Urinary bladder (tissue), 4 donors: Measurements from ENCODE around the gene RBM44. TPM values are rescaled to one million over a fixed set of nuclear protein-coding genes. Genes with fewer than 3 reads are reported as not detected.

Experiments
- DNase-seq: peaks from one replicate; pipeline ENCODE4 v3.0.0-alpha.2; 2015; ENCODE audit errors: extremely low spot score
- H3K27ac ChIP-seq: one replicate; pipeline ENCODE4 v1.5.1; 2013; ENCODE audit warnings: low read depth, mild to moderate bottlenecking, moderate library complexity
- H3K36me3 ChIP-seq: one replicate; pipeline ENCODE4 v1.6.1; 2013; ENCODE audit warnings: mild to moderate bottlenecking, moderate library complexity; ENCODE audit not compliant: insufficient read depth
- H3K4me1 ChIP-seq: one replicate; pipeline ENCODE4 v1.6.1; 2013; ENCODE audit warnings: mild to moderate bottlenecking, moderate library complexity; ENCODE audit not compliant: insufficient read depth
- H3K4me3 ChIP-seq: one replicate; pipeline ENCODE4 v1.5.1; 2013; ENCODE audit warnings: low read depth, low read length
- WGBS: extraction: QIAGEN DNeasy Blood & Tissue Kit; methylation state at CpG from one replicate; pipeline ENCODE4 v1.1.7; 2013; 5-methylcytosine and 5-hydroxymethylcytosine counted together
- polyA plus RNA-seq: library from polyadenylated mRNA; stranded (reverse); fragments of 200-250 nt; gene quantifications from one replicate; pipeline ENCODE4 v1.2.3, GENCODE V29; 2013
- total RNA-seq: library from RNA; depleted of rRNA; stranded (reverse); fragments of >200 nt; gene quantifications from one replicate; pipeline ENCODE4 v1.2.3, GENCODE V29; 2014
- donor health status: healthy with polysubstance abuse.
- donor health status: healthy.

Gene RBM44
- total and polyA plus RNA-seq, 2 donors, result 0.34 to 2.4 TPM

DNA sequence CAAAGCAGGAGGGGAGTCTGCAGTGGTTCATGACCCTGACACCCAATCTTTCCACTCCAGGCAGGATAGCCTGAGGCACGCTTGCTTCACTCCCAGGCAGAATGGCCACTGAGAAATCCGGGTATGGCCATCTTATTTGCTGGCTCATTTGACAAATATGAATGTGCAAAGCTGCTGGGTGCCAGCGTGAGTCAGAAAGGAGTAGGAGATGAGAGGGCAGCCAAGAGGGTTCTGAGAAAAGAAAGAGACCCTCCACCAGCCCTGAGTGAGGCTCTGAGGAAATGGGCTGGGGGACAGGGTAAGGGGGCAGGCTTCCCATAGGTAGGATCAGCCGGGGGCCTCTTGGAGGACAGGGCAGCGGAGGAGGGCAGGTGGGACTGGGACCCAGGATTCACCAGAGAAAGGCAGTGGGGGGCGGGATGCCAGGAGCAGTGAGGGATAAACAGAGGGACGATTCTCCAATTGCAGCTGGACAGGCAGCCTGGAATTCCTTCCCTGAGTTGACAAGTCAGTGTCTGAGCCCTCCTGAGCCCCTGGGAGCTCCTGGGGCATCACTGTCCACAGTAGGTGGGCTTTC lies 76.1 kb downstream of the RBM44 start:
- DNase-seq, result no peak
- 68% methylated on average over 7 of the region's 7 CpGs for WGBS
- Histone ChIP-seq H3K36me3 (no peaks in the 10 kb centered on the region), H3K4me1 (no peaks in the 10 kb centered on the region), H3K27ac (no peak overlapping the region), H3K4me3 (no peak overlapping the region)

DNA sequence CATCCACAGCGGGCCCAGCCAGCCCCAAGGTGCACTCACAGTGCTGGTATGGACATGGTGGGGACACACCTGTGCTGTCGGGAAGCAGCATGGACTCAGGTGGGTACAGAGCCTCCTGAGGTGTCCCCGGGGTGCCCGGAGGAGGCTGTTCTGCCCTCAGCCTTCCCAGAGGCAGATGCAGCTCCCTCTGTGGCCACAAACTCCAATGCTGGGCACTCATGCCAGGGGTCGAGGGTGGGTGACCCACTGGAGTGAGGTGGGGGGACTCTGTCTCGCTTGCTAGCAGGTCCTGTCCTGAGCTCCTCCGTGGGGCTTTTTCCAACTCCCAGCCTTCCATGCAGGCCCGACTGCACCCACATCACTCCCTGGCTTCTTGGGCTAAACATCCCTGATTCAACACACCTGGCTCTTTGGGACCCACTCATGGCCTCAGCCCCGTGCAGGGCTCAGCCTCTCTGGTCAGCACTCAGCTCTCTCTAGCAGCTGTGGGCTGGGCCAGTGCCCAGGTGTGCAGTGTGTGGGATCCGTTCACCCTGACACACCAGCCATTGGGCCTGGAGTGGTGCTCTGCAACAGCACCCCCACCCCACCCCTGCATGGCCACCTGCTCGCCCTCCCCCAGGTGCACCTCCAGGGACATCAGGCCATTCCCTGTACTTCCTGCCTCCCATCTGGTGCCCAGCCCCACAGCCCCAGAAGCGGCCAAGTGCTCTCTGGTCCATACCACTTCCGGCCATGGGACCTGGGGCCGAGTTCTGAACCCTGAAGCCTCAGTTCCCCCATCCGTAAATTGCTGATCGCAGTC lies 76.9 kb downstream of the RBM44 start:
- Histone ChIP-seq H3K36me3 (no peaks in the 10 kb centered on the region), H3K4me1 (no peaks in the 10 kb centered on the region), H3K27ac (no peak overlapping the region), H3K4me3 (no peak overlapping the region)
- no peak for DNase-seq
- 88% methylated on average over 16 of the region's 16 CpGs for WGBS

DNA sequence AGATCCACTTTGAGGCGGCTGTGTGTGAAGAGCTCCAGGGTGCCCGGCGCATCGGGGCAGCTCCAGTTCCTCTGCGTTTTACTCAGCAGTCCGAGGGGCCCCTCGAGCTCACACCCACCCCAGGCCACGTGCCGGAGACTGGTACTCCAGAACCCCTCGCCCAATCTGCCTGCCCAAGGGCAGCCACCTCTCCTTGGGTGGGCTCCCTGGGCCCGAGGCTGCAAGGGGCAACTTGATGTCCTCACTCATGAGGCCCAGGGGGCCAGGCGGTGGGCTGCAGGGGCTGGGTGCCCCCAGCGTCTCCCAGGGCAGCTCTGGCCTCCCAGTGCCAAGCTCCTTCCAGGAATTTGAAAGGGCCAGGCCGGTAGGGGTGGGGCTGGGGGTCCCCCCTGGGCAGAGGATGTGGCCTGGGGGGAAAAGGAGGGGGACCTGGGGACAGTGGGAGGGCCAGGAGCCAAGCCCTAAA lies 77.5 kb downstream of the RBM44 start:
- Histone ChIP-seq H3K4me1 (no peaks in the 10 kb centered on the region), H3K27ac (no peak overlapping the region)

DNA sequence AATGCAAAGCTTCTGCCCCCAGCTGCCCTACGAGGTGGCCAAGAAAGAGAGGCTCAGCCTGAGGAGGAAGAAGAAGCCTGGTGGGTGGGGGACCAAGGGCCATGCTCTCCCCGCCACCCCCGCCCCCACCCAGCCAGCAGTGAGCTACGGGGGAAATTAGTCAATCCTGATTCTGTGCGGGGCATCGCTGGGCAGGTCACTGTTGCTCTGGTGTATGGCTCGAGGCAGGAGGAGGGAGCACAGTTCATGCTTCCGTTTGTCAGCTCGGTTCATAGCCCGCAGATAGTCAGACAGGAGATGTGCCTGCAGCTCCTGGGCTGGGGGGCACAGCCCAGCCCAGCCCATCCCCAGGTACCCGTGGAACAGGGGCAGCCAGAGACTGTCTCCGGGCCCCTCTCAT lies 78.0 kb downstream of the RBM44 start:
- H3K36me3 ChIP-seq, result no peaks in the 10 kb centered on the region
- DNase-seq, result no peak
- H3K4me1 ChIP-seq, result no peaks in the 10 kb centered on the region
- no peak overlapping the region for H3K27ac ChIP-seq
- WGBS, result 84% methylated on average over 12 of the region's 12 CpGs
- H3K4me3 ChIP-seq, result no peak overlapping the region

More for the DNA sequence above, 77.5 kb downstream of the RBM44 start:
- Histone ChIP-seq H3K36me3 (no peaks in the 10 kb centered on the region), H3K4me3 (no peak overlapping the region)
- DNase-seq, result no peak
- 83% methylated on average over 14 of the region's 14 CpGs for WGBS

DNA sequence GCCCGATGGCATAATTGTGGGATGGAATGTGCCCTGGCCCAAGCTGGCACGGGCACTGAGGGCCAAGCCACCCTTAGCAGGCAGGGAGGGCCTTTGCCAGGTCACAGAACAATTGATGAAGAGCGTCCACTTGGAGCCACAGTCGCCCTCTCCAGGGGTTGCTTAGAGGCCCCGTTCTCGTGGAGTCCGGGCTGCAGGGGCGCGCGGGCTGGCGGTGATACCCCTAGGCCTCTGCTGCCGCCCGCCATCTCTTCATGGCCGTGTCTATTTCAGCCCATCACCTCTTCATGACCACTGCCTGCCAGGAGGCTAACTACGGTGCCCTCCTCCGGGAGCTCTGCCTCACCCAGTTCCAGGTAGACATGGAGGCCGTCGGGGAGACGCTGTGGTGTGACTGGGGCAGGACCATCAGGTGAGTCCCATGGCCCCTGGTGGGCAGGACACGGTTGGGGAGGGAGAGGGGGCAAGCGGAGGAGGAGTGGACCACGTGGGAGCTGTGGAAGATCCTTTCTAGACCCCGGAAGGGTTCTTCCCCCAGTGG lies 78.4 kb downstream of the RBM44 start:
- 95% methylated on average over 23 of the region's 23 CpGs for WGBS
- H3K36me3 ChIP-seq, result no peaks in the 10 kb centered on the region
- no peaks in the 10 kb centered on the region for H3K4me1 ChIP-seq
- DNase-seq, result no peak
- H3K4me3 ChIP-seq, result no peak overlapping the region
- no peak overlapping the region for H3K27ac ChIP-seq

DNA sequence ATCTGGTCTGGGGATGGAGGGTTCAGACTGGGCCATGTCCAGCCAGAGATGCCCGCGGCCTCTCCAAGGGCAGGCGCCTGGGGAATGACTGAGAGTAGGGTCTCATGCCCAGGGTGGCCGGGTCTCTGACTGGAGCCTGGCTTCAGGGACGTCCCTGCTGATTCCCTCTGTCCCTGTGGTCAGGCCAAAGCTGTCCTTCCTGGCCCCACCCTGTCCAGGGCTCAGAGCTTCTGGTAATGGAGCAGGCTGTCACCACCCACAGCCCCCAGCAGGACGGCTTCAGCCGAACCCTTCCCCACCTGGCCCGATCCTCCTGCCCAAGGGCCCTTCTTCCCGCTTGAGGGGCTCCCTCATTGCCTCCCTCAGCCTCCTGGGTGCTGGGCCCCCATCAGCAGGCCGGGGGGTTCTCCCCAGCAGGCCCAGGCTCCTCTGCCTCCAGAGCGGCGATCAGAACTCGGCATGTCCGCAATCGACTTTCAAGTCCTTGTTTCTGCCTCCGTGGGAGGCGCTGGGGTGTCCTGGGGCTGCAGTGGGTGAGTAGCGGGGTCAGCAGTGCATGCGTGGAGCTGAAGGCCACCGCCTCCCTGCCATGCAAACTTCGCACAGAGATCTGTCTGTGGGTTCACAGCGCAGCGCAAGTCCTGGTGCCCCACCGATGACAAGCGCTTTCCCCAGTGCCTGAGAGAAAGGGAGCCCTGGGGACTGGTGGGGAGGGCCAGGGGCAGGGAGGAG lies 79.2 kb downstream of the RBM44 start:
- H3K4me1 ChIP-seq, result no peaks in the 10 kb centered on the region
- WGBS, result 94% methylated on average over 25 of the region's 25 CpGs
- DNase-seq, result no peak
- no peaks in the 10 kb centered on the region for H3K36me3 ChIP-seq
- no peak overlapping the region for H3K27ac ChIP-seq
- no peak overlapping the region for H3K4me3 ChIP-seq

DNA sequence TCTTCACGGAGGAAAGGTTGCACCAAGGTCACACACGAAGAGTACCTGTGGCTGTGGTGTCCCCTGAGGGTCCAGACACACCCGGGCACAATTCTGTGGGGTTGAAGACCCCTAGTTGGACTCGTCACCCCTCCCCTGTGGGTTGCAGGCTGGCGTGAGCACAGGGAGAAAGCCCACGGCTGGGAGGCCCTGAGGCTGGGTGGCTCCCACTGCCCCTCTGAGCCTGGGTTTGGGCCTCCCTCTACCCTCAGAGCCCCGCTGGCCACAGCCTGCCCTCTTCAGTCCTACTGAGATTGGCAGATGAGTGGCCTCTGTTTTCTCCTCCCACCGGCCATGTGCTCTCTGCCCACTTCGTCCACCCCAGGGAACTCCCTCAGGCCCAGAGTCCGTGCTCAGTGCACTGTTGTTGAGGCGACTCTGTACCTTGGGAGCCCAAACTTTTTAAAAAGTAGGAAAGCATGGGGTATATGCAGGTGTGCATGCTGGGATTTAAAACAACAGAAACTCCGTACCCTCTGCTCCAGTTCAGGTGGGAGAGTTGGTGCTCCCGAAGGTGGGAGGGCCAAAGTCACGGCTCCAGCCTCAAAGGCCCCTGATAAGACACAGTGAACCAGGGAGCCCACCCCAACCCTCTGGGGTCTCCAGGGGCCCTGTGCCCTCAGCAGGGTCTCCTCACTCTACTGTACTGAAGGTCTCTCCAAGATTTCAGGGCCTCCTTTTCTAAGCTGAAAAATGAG lies 79.9 kb downstream of the RBM44 start:
- 89% methylated on average over 14 of the region's 14 CpGs for WGBS
- Histone ChIP-seq H3K36me3 (no peaks in the 10 kb centered on the region), H3K27ac (no peak overlapping the region), H3K4me1 (no peaks in the 10 kb centered on the region), H3K4me3 (no peak overlapping the region)
- no peak for DNase-seq

DNA sequence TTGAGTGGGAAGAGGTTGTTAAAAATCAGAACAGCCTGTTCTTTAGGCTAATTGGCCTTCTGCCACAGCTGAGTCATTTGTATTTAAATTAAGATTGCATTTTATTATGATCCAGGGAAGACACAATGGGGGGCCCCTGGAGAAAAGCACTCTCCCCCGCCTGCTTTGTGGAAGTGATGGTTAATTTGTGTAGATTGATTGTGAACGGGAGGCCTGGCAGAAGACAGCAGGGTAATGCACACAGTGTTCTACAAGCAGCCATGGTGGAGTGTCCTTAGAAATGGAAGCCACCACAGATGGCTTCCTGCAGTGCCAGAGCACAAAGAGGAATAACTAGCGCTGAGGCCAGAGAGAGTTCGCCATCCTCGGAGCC lies 80.5 kb downstream of the RBM44 start:
- DNase-seq, result peak; percentile 63
- Histone ChIP-seq H3K27ac (no peak overlapping the region), H3K4me3 (no peak overlapping the region), H3K36me3 (no peaks in the 10 kb centered on the region), H3K4me1 (no peaks in the 10 kb centered on the region)
- WGBS, result 85% methylated on average over 5 of the region's 5 CpGs

DNA sequence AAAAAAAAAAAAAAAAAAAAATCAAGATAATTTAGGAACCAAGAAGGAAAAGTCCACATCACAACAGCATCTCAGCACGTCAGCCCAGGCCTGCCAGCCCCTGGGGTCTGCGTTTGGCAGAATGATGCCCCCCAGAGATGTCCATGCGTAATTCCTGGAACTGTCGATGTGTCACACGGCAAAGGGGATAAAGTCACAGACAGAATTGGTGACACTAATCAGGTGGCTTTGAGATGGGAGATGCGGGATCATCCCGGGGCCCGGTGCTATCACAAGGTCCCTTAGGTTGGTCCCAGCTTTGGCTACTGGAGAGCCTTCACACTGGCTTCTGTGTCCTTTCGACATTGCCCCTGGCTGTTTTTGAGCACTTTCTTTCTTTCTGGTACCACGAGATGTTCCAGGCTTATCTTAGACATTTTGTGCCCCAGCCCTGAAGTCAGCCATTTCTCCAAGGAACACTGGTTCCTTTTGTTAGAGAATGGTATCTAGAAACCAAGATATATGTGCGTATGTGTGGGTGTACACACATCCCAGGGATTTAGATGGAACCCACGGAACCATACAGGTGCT lies 81.5 kb downstream of the RBM44 start:
- Histone ChIP-seq H3K27ac (no peak overlapping the region), H3K4me1 (no peaks in the 10 kb centered on the region)

DNA sequence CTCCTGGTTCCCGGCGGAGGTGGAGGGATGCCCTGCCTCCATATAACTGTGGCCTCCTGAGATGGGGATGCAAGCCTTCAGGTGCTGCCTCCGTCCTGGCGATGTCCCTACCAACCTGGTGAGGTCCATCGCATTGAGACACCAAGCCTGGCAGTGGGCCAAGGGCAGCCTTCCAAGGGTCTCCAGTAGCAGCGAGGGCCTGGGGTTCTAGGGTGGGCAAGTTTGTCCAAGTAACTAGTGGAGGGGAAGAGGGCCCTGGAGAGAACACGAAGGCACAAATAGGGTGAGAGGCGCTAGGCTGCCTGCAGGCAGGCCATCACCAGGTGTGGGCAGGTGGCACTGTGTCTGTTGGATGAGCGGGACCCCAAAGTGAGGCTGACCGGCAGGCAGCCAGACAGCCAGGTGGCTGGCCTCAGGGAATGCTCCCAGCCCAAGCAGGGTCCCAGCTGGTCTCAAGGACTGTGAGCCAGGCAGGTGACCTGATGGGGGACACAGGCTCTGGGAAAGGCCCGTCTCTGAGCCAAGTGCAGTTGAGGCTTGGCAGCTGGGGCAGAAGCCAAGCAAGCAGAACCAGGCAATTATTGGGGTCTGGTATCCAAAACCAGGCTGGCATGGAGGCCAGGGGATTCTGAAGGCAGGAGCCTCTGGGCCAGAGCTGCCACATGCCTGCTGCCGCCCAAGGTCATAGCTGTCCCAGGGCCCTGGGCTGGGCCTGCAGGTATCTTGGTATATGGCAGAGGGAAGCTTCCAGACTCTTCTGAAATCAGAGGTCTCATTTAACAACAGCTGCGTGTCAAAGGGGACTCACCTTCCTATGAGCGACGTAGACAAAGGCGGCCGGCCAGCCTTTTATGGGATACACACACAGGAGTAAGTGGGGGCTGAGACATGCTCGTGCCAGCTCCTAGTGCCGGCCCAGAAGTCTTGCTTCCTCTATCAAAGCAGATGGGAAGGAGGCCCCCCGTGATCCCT lies 84.2 kb downstream of the RBM44 start:
- DNase-seq, result no peak

More for the DNA sequence above, 81.5 kb downstream of the RBM44 start:
- Histone ChIP-seq H3K36me3 (no peaks in the 10 kb centered on the region), H3K4me3 (no peak overlapping the region)
- no peak for DNase-seq
- WGBS, result 98% methylated on average over 12 of the region's 12 CpGs

DNA sequence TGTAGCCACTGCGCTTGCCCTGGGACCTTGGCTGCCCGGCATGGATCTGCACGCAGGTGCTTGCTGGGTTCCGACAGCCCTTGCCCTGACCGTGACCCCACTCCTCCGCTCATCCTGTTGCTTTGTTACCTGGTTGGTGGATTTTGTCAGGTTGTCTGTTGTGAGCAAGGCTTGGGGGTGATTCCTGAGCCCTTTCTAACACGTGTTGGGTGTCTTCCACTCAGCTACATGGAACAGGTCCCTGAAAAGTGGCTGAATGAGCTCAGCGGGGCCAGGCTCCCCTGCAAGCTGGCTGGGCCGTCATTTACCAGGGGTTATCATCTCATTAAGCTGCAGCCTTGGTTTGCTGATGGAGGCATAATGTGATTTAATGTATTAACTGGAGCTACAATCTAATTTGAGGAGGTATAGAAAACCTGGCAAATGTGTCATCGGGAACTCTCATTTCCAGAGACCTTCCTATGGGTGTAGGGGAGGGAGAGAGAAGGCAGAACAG lies 85.4 kb downstream of the RBM44 start:
- Histone ChIP-seq H3K4me3 (no peak overlapping the region), H3K4me1 (no peaks in the 10 kb centered on the region), H3K36me3 (no peaks in the 10 kb centered on the region), H3K27ac (no peak overlapping the region)
- WGBS, result 91% methylated on average over 10 of the region's 10 CpGs
- peak; percentile 41 for DNase-seq

More for the DNA sequence above, 84.2 kb downstream of the RBM44 start:
- Histone ChIP-seq H3K4me3 (no peak overlapping the region), H3K4me1 (no peaks in the 10 kb centered on the region), H3K27ac (no peak overlapping the region), H3K36me3 (no peaks in the 10 kb centered on the region)
- WGBS, result 82% methylated on average over 20 of the region's 20 CpGs

DNA sequence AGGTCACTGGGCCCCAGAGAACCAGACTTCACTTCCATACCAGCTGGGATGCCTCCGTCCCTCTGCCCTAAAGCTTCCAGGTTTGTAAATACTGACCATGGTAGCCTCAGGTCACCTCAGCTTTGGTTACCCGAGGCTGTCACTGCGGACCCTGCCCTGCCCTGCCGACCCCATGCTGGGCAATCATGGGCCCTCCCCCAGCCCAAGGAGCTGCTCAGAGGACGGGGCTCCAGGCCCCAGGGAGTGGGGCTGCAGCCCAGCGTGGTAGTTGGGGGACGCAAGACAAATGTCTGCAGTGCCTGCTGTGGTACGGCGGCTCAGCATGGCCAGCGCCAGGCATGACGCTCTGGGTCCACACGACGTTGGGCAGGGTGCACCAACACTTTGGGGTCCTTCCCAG lies 86.1 kb downstream of the RBM44 start:
- H3K4me3 ChIP-seq, result no peak overlapping the region
- 81% methylated on average over 13 of the region's 13 CpGs for WGBS
- H3K4me1 ChIP-seq, result no peaks in the 10 kb centered on the region
- H3K27ac ChIP-seq, result no peak overlapping the region
- H3K36me3 ChIP-seq, result no peaks in the 10 kb centered on the region
- DNase-seq, result no peak
